ENCODE measurements around the gene RBM23.

Gene RBM23

DNA sequence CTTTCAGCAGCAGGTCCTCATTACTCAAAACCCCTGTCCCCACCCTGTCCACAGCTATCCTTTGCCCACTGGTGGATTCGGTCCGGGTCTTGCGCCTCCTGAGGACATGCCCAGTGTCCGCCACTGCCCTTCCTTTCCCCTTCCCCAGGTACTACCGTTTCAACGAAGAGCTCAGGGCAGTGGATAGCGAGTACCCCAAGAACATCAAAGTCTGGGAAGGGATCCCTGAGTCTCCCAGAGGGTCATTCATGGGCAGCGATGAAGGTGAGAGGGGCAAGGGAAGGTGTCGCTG lies 73.9 kb downstream of the RBM23 start:
- Histone ChIP-seq H3K4me1 (ENCODE audit: control insufficient read depth in 1 of 2, insufficient read depth in 1 of 2, low read depth in 1 of 2, low read length in 1 of 2) (peaks cover 4 to 7% of the 10 kb centered on the region in 2 experiments), H3K36me3 (no peaks in the 10 kb centered on the region), H3K4me3 (ENCODE audit: low read depth in 1 of 2, low read length in 1 of 2) (no peak overlapping the region), H3K27me3 (peaks cover 19% of the 10 kb centered on the region), H3K9me3 (no peaks in the 10 kb centered on the region), H3K27ac (no peak overlapping the region)
- no peak for TF ChIP-seq CTCF (IDR thresholded peaks at IDR 0.05)

- Histone ChIP-seq H3K27ac (no peak overlapping the region), H3K4me1 (ENCODE audit: control insufficient read depth in 1 of 2, insufficient read depth in 1 of 2, low read depth in 1 of 2, low read length in 1 of 2) (peaks cover 4 to 7% of the 10 kb centered on the region in 2 experiments)
Measured at GRCh38 chr14:22844221-22845102, 74.5 kb downstream of the RBM23 start.

More at GRCh38 chr14:22844221-22845102, 74.5 kb downstream of the RBM23 start:
- peaks cover 20% of the 10 kb centered on the region for H3K27me3 ChIP-seq
- no peaks in the 10 kb centered on the region for H3K36me3 ChIP-seq
- no peak overlapping the region for H3K4me3 ChIP-seq (ENCODE audit: low read depth in 1 of 2, low read length in 1 of 2)
- no peaks in the 10 kb centered on the region for H3K9me3 ChIP-seq
- TF ChIP-seq CTCF (IDR thresholded peaks at IDR 0.05): no peak

Measured in neutrophil (primary cell).